Activated CD8-positive, alpha-beta memory T cell treated with anti-CD3 and anti-CD28 coated beads, Interleukin-2, amount 50 U/mL, for 24 hours (primary cell): Measurements from ENCODE around the gene CARD19.

ENCODE experiments used
- DNase-seq: peaks from one replicate; pipeline ENCODE4 v3.0.0-alpha.2; 2020; ENCODE audit errors: extremely low read depth

Gene CARD19, protein sequence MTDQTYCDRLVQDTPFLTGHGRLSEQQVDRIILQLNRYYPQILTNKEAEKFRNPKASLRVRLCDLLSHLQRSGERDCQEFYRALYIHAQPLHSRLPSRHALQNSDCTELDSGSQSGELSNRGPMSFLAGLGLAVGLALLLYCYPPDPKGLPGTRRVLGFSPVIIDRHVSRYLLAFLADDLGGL

DNA sequence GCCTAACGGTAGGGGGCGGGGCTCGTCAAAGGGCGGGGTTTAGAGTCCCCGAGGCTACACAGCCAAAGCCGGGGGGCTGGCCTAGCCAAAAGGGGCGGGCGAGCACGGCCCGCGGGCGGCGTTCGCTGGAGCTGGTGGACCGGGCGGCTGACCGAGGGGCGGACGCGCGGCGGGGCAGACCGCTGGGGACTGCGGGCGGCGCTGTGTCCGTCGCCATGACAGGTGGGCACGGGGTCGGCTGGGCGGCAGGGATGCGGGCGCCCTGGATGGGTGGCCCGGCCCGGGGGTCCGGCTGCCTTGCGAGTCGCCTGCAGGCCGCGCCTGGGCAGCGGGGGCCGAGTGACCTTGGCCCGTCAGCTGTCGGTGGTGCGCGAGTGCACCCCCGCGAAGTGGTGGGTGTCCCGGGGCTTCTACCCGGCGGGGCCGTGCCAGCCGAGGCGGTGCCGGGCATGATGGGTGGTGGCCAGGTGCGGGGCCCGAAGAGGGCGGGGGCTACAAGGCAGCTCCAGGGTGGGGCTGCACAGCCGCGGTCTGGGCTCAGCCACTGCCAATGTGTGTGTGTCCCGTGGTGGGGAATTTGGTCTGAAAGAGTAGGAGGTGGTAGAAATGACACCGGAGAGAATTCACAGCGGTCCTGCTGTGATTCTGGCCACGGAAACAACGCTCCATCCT, at the start of gene CARD19:
CARD19 (plus strand) TSS at position 87 of the 672 bp plus-strand sequence; CDS start at position 216, 129 bp downstream.
- DNase-seq, result no peak

GRCh38 chr9:93048566-93049448, 47.2 kb upstream of the CARD19 start:
- DNase-seq, result no peak

- no peak for DNase-seq
Measured at GRCh38 chr9:93049491-93049890, 46.5 kb upstream of the CARD19 start.

GRCh38 chr9:93050231-93050630, 45.8 kb upstream of the CARD19 start:
- DNase-seq, result no peak

GRCh38 chr9:93051680-93052089, 44.3 kb upstream of the CARD19 start:
- no peak for DNase-seq

DNA sequence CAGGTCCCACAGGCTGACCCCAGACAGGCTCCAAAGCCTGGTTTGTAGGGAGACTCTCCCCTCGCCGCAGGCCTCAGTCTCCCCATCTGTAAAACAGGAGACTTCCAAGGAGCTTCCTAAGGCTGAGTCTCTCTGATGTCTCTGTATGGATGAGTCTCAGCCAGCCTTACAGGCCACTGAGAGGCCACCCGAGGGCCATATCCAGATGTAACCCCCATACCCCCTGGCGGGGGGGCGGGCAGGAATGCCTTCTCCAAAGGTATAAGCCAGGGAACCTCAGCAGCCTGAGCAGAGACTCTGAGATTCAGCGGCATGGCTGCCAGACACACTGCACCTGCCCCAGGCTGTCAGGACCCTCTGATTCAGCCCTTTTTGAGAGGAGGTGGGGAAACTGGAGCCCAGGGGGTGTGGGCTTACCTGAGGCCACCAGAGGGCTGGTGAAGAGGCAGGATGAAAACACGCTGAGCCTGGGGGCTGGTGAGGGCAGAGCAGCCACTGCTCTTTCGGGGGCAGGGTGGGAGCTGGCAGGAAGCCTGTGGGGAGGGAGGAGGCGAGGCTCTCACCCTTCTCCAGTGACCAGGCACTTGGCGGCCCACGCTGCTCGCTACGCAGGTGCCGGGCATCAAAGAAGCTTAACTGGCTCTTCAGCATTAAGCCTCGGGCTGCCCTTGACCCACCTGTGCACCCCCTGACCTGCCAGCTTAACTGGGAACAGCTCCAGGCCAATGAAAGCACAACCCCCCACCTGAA, 43.1 kb upstream of the CARD19 start:
- DNase-seq, result no peak

GRCh38 chr9:93053781-93054331, 42.2 kb upstream of the CARD19 start:
- no peak for DNase-seq

GRCh38 chr9:93054758-93055704, 41.0 kb upstream of the CARD19 start:
- DNase-seq, result no peak

DNA sequence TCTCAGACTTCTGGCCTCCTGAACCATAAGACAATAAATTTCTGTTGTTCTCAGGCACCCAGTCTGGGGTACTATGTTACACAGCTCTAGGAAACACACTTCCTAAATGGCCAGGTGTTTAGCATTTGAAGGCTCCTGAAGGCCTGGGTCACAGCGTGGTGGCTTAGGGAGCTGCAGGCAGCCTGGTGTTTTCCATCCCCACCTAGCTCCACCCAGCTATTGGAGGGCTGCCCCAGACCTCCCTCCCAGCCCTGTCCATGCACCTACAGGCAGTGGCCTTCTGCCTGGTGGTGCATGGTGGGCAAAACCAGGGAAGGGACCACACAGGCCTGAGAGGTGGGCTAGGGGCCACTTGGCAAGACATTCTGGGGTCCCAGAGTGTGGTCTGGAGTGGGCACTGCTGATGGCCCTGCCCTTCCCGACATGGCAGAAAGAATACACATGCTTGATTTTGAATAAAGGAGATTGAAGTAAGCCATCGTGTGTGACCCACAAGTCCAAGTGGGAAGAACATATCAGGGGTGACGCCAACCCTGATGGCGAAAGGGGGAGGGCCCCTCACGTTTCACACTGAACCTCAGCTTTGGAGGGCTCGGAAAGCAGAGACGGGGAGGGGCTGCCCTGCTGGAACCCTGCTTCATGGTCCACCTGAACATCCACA, 38.8 kb upstream of the CARD19 start:
- no peak for DNase-seq

DNA sequence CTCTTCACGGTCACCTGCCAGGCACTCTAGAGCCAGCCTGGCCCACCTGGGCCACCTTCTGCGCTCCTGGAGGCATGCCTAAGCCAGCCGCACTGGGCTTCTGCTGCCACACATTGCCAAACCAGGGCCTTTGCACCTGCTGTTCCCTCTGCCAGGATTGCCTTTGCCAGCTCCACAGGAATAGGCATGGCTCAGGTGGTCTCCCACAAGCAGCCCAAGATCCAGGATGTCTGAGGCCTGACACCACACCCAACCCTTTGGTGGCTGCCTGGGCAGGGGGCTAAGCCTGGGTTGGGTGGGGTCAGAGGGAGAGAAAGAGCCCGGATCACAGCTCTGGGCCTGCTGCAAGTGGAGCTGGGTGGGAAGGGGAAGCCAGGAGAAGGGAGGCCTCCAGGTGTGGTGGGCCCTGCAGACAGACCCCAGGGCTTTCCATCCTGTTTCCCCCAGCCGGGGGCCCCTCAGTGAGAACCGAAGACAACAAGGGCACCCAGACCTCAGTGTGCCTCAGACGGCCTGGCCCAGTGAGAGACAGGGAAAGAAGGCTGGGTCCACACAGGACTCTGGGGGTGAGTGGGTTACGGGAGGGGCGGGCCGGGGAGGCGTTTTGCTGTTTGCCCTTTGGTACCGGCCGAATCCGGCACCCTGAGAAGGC, 38.2 kb upstream of the CARD19 start:
- no peak for DNase-seq

GRCh38 chr9:93058355-93059010, 37.5 kb upstream of the CARD19 start, which contains the start of gene SUSD3:
Gene SUSD3 (plus strand): TSS chr9:93058701. CDS start chr9:93058743, 42 bp downstream.
- no peak for DNase-seq

GRCh38 chr9:93059011-93059714, 36.9 kb upstream of the CARD19 start:
- no peak for DNase-seq

GRCh38 chr9:93059715-93060578, 36.1 kb upstream of the CARD19 start:
- DNase-seq, result no peak

DNA sequence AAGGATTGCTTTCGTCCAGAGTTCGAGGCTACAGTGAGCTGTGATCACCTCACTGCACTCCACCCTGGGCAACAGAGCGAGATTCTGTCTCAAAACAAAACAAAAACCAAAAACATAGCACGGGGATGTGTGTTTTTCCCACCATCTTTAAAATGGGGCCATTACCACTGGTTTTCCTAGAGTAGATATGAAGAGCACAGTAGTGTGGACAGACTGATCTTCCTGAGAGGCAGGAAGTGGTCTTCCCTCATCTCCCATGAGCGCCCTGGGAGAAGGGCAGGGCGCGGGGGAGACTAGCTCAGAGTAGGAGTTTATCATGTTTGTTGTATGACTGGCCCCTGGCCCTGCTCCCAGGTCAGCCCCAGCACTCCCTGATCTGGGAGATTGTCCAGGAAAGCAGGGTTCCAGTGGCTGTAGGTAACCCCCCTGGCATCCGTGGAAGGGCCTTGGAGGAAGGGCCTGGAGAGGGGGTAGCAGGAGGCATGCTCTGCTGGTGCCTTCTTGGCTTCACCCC, 35.2 kb upstream of the CARD19 start:
- no peak for DNase-seq

DNA sequence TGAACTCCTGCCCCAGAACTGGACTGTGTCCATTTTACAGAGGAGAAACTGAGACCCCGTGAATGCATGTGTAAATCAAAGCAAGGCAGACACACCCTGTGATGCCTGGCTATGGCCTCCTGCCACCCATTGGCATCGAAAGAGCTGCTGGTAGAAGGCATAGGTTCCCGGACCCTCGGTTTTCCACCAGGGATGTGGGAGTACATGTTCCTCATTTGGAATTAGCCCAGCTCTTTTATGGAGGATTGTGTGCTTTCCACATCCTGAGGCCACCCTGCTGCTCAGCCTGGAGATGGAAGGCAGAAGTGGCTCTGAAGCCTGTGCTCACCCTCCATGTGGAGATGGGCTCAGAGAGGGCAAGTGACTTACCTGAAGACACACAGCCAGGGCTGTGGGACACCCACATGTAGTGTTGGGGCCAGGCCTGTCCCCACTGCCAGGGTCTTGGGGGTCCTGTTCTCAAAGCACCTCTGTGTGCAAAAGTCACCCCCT, 34.7 kb upstream of the CARD19 start:
- no peak for DNase-seq
